CD4-positive, alpha-beta T cell treated with Interleukin-15 for 1 hour (primary cell): Measurements from ENCODE around the gene SGSM2.

Experiments
- DNase-seq: peaks from one replicate; pipeline ENCODE4 v3.0.0-alpha.2; 2020

Gene SGSM2

DNA sequence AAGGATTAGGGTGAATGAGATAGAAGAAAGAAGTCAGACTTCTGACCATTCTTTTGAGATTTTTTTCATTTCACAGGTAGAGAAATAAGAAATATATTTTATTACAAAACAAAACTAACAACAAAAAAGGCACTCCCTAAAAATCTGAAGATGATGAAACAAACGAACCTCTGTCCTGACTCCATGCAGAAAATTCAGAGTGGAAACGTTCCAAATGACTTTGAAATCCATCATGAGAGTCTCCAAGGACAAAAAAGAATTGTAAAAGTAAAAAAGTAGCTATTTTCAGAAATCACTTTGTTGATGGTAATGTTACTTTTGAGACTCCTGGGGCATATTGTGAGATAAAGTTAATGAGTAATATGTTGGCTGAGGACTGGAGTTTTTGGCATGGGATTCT, 89.9 kb downstream of the SGSM2 start:
- DNase-seq, result no peak

DNA sequence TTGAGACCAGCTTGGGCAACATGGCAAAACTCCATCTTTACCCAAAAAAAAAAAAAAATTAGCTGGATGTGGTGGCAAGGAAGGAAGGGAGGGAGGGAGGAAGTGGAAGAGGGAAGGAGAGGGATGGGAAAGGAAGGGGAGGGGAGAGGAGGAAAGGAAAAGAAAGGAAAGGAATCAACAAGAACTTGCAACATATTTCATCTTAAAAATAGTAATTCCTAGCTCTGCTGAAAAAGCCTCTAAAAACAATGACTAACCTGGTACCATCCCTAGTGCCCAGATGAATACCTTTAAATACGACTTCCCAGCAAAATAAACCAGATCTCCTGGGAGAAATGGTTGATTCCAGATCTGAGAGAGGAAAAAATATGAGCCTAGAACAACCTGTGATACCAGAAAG, 90.6 kb downstream of the SGSM2 start:
- no peak for DNase-seq
